Right renal cortex interstitium (tissue), 3 donors: ENCODE measurements around the gene PACRGL. TPM values are rescaled to one million over a fixed set of nuclear protein-coding genes. Genes with fewer than 3 reads are reported as not detected.
"Not testable (repeated sequence)": the region's sequence is repeated elsewhere in the genome, so short reads cannot be mapped to it uniquely, and the experiment has no call there.

ENCODE experiments used
- DNase-seq, 3 donors: peaks; one replicate each; pipeline ENCODE4 v3.0.0-alpha.2; 2013; ENCODE audit warnings: low read depth in 3 of 3, low spot score in 2 of 3
- polyA plus RNA-seq, 3 donors: library from polyadenylated mRNA; unstranded; fragments of 120-200 nt; gene quantifications; one replicate each; pipeline ENCODE4 v1.2.1, GENCODE V29; 2013; ENCODE audit not compliant: insufficient read length in 3 of 3

Gene PACRGL
- polyA plus RNA-seq, 3 donors = 27.8 to 30.2 (median 28.9) TPM

- no peak for DNase-seq
Observed at GRCh38 chr4:20723019-20723418, 22.8 kb downstream of the PACRGL start.

GRCh38 chr4:20723463-20723862 lies 23.2 kb downstream of the PACRGL start:
- DNase-seq = no peak

DNA sequence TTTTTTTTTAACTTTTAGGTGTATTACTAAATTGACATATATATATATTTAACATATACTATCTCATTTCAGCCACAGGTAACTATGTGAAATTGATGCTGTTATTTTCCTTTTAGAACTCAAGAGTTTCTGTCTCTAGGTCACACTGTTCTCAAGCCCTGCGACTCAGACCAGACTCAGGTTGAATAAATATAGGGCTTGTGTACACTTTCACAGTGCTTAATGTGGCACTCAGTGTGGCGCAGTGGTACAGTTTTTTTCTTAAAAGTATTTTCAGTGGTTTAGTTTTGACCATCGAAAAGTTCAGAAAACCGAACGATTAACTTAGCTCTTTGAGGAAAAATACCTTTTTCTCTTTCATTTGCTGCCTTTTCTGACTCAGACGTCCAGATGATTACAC lies 24.7 kb downstream of the PACRGL start:
- no peak for DNase-seq

DNA sequence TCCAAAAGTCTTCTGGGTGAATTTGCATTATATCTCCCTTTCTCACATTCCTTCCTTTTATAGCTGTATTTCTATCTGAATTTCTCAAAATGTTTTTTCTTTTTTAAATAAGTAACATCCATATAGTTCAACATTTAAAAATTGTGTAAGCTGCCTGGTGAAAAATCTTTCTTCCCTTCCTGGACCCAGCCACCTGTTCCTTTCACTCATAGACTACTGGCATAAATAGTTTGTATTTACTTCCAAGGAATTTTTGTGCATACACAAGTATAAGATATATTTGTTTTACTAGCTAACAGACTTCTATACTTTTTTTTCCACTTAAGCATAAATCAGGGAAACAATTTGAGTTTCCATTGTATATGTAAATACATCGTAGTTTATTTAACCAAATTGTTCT lies 35.7 kb downstream of the PACRGL start:
- no peak for DNase-seq

DNA sequence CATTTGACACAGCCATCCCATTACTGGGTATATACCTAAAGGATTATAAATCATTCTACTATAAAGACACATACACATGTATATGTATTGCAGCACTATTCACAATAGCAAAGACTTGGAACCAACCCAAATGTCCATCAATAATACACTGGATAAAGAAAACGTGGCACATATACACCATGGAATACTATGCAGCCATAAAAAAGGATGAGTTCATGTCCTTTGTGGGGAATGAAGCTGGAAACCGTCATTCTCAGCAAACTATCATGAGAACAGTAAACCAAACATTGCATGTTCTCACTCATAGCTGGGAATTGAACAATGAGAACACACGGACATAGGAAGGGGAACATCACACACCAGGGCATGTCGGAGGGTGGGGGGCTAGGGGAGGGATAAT lies 45.7 kb downstream of the PACRGL start:
- not testable (repeated sequence) for DNase-seq

GRCh38 chr4:20752641-20753040 lies 52.4 kb downstream of the PACRGL start:
- DNase-seq = no peak

DNA sequence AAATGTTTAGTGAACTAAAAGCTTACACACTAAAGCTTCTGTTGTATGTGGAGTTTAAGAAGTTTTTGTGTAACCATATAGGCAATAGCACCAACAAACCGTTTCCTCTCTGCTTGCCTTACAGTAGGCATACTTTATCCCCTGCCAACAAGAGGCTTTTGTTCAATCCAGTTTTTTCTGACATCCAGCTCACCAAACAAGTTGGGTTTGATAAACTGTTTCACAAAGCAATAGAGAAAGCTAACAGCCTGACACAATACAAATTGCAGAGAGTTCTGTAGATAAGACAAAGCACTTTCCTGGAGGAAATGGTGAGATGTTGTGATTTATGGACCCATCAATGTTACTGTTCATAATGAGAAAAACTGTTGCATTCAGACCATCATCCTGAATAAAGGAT lies 53.8 kb downstream of the PACRGL start:
- DNase-seq = no peak

DNA sequence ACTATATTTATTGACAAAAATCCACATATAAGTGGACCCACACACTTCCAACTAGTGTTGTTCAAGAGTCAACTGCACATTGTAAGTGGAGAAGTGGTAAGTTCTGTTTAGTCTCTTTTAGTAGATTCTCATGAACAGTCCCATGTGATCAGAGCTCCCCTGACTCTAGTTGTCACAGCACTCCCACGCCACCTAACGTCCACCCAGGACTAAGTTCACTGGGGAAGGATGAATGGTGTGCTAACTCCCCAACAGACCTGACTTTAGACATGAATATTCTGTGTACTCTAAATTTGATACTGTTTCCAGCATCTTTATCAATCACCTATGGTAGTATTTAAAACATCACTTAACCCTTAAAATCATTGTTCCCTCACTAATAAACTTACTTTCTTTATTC lies 59.8 kb downstream of the PACRGL start:
- DNase-seq = no peak

DNA sequence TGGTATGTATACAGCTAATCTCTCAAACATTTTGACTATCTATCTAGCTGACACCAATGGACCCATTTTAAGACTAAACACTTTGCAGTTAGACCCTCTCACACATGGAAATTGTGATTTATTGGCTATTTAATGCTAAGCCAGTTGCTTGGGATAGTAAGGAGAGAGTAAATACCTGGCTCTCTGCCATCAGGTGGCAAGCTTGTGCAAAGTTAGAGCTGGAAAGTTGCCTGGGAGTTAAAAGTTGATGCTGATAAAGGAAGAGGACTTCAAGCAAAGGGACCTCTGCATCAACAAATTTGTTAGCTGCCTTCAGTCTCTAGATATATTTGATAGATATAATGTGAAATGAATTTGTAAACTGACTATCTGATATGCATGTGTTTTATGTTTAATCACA lies 61.1 kb downstream of the PACRGL start:
- no peak for DNase-seq

GRCh38 chr4:20761826-20762225 lies 61.6 kb downstream of the PACRGL start:
- DNase-seq = no peak

DNA sequence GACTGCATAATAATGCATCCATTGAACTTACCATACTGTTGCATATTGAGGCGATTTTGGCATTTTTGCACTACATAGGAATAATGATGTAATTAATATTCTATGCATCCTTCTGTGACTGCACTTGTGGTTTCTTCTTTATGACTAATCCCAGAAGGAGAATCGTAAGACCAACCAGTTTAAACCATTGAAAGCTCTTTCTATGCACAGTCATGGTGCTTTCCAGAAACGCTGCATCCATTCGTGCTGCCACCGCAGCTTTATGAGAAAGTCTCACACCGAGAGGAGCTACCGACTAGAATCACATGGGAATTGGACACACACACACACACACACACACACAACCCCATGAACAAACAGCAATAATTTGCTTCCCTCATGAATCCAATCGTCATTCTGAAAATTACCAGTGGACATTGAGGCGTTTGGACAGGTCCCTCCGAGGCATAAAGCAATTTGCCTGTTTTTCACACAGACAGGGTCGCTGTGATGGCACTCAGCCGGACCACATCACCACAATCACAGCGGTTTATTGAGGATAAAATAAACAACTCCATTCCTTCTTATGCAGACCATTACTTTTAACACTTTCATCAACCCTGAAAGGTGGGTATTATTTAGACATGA lies 64.2 kb downstream of the PACRGL start:
- DNase-seq = no peak

DNA sequence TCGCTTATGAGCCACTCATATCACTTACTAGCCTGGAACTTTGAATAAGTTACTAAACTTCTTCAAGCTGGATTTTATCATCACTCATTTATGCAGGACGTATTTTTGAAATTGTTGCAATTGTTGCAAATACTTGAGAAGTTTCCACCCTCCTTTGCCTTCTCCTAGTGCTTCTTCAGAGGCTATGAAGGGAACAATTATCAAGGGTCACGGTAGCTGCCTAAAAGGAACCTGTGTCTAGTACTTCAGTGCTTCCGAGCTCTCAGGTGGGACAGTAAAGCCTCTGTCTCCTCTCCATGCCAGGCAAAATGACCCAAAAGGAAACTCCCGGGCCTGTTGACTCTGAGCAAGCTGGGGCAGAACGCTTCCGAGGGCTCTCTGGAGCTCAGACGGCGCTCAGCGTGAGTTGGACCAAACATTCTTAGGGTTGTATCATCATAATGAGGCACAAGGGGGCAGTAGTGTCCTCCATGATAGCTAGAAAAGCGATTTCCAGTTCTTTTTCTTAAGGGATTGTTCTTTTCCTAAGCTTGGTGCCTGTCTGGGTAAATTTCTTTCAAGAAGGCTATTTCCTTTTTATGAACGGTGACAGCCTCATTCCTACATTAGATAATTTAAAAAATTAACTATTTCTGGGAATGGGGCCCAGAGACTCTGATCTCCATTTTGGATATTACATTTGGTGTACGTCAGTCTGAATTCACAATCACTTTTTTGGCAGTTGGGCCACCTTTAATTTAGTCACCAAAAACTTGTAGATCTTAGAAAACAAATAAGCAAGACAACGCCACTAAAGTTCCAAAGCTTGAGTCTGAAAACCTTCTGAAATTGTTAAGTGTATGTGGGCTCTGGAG lies 73.1 kb downstream of the PACRGL start:
- peak; percentile 40 to 47 (median 44) for DNase-seq

DNA sequence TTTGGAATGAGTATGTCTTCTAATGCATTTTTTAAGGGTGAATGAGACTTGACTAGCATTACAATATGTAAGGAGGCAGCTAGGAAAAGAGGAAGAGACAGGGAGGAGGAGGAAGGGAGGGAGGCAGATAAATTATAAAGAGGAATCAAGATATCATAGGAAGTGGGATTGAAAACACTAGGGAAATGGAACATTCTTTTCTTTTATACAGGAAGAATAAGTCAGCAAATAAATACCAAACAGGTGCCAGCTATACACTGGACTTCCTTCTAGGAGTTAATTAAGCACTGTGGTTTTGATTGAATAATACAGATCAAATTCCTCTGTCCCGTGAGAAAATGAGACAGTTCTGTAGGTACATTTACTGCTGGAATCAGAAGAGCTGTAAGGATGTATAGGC lies 78.6 kb downstream of the PACRGL start:
- no peak for DNase-seq

DNA sequence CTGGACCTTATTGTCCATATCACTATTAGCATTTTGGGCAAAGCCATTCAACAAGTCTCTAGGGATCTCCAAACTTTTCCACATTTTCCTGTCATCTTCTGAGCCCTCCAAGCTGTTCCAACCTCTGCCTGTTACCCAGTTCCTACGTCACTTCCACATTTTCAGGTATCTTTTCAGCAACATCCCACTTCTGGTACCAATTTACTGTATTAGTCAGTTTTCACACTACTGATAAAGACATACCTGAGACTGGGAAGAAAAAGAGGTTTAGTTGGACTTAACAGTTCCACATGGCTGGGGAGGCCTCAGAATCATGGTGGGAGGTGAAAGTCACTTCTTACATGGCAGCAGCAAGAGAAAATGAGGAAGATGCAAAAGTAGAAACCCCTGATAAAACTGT lies 82.9 kb downstream of the PACRGL start:
- DNase-seq = not testable (repeated sequence)

DNA sequence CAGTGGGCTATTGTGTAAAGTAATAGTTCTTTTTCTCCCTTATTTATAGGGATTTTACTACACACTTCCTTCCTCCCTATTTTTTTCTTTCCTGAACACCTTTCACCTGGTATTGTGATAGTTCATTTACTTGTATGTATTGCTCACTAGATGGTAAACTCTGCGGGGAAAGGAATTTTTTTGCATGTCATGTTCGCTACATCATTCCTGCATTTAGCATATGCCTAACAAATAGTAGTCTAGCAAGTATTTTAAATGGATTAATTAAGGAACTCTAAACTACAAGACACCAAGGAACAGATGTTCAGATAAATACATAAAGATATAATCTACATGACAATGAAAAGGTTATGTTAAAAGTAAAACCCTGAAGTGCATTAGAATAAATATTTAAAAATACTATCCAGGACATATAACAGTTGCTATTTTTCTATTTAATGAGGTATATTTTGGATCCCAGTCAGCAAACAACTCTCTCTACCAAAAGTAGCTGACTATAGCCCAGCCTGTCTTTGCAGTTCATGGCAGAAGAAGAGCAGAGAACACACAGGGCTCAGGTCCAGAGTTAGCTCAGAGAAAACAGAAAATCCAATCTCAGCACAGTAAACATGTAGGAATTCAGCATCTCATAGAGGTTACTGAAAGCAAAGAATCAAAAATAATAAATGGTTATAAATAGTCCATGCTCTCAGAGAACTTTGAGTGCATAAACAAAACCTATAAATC lies 87.8 kb downstream of the PACRGL start:
- DNase-seq = no peak
